ENCODE results near the gene RYR1.
"Not testable (repeated sequence)": the region's sequence is repeated elsewhere in the genome, so short reads cannot be mapped to it uniquely, and the experiment has no call there.

RYR1 gene

DNA sequence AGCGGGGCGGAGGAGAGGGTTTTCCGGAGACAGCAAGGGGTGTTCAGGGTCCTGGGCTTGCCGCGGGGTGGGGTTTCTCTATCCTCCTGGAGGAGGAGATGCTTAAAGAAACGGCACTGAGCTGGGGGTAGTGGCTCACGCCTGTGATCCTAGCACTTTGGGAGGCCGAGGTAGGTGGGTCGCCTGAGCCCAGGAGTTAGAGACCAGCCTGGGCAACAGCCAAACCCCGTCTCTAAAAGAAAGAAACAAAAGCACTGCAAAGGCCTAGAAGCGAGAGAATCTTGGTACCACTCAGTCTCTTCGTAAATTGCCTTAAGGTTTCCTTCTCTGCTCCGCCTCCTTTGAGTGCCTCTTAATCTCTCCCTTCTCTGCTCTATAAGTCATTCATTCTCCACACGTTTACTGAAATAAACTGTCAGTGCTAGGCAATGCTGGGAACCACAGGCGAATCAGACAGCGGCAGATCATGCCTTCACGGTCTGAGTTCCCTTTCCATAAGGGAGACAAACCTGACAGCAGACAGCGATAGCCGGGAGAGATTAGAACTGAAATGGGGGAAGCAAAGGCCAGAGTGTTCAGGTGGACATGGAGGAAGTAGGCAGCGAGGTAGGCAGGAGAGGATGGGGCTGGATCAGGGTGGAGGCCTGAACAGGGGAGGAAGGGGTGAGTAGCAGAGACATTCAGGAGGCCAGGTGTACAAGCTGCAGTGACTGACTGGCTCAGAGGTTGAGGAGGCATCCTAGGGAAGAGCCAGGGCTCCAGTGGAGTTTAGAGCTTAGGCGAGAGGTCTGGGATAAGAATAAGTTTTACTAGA is 186.1 kb downstream of the RYR1 start:
- DNase-seq (ENCODE audit: low read depth): no peak
- H3K4me3 ChIP-seq (ENCODE audit: low read depth, low read length): peak overlapping the region; percentile 88

DNA sequence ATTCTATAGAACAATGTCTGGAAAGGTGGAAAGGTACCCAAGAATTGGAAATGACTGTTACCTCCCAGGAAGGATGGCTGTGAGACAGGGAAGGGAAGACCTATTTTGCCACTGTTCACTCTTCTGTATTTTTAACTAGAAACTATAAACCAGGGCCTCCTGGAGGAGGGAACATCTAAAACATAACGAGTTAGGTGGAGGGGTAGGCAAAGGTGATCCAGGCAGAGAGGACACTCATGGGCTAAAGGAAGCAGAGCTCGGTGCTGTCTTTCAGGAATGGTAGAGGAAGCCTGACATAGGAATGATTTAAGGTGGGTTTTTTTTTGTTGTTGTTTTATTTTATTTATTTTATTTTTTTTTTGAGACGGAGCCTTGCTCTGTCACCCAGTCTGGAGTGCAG is 191.3 kb downstream of the RYR1 start:
- no peak overlapping the region for H3K4me3 ChIP-seq (ENCODE audit: low read depth, low read length)
- no peak for DNase-seq (ENCODE audit: low read depth)

- DNase-seq (ENCODE audit: low read depth): no peak
- no peak overlapping the region for H3K4me3 ChIP-seq (ENCODE audit: low read depth, low read length)
Measured at GRCh38 chr19:38626401-38626800, 192.9 kb downstream of the RYR1 start.

- DNase-seq (ENCODE audit: low read depth): no peak
Measured at GRCh38 chr19:38629568-38629967, 196.1 kb downstream of the RYR1 start.

GRCh38 chr19:38631301-38631700 is 197.8 kb downstream of the RYR1 start:
- not testable (repeated sequence) for H3K4me3 ChIP-seq (ENCODE audit: low read depth, low read length); DNase-seq (ENCODE audit: low read depth)

More at GRCh38 chr19:38629568-38629967, 196.1 kb downstream of the RYR1 start:
- H3K4me3 ChIP-seq (ENCODE audit: low read depth, low read length): no peak overlapping the region

DNA sequence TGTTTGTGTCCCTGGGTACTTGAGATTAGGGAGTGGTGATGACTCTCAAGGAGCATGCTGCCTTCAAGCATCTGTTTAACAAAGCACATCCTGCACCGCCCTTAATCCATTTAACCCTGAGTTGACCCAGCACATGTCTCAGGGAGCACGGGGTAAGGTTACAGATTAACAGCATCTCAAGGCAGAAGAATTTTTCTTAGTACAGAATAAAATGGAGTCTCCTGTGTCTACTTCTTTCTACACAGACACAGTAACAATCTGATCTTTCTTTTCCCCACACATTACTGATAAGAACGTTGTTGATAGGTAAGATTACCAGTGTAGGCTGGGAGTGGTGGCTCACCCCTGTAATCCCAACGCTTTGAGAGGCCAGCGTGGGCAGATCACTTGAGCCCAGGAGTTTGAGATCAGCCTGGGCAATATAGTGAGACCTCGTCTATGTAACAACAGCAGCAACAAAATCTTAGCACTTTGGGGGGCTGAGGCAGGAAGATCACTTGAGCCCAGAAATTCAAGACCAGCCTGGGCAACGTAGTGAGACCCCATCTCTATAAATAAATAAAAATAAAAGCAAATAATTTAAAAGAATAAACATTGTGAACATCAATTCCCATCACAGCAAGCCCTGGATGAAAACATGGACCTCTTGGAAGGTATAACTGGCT is 198.5 kb downstream of the RYR1 start:
- H3K4me3 ChIP-seq (ENCODE audit: low read depth, low read length); DNase-seq (ENCODE audit: low read depth): not testable (repeated sequence)

GRCh38 chr19:38632476-38633213 is 199.2 kb downstream of the RYR1 start:
- H3K4me3 ChIP-seq (ENCODE audit: low read depth, low read length): no peak overlapping the region
- no peak for DNase-seq (ENCODE audit: low read depth)

GRCh38 chr19:38634757-38635482 is 201.4 kb downstream of the RYR1 start:
- DNase-seq (ENCODE audit: low read depth): no peak
- no peak overlapping the region for H3K4me3 ChIP-seq (ENCODE audit: low read depth, low read length)

- DNase-seq (ENCODE audit: low read depth): no peak
- no peak overlapping the region for H3K4me3 ChIP-seq (ENCODE audit: low read depth, low read length)
Measured at GRCh38 chr19:38635483-38636399, 202.2 kb downstream of the RYR1 start.

All from skeletal muscle cell (primary cell).